Epithelial cell of proximal tubule (primary cell): ENCODE data around the gene AHI1. TPM values are rescaled to one million over a fixed set of nuclear protein-coding genes. Genes with fewer than 3 reads are reported as not detected.

Source experiments
- DNase-seq: peaks from one replicate; pipeline ENCODE4 v3.0.0-alpha.2; 2011; ENCODE audit warnings: low read depth
- H3K4me3 ChIP-seq: 2 replicates; pipeline ENCODE4 v1.5.1; 2011; ENCODE audit warnings: low read depth, mild to moderate bottlenecking, low read length
- total RNA-seq: library from RNA; depleted of rRNA; stranded (reverse); fragments of >200 nt; gene quantifications from 2 replicates; pipeline ENCODE4 v1.2.3, GENCODE V29; 2015
- TF ChIP-seq, protein P1 (sequence below): conservative IDR thresholded peaks from 2 replicates; pipeline ENCODE4 v1.5.1; 2012; ENCODE audit warnings: low read depth, mild to moderate bottlenecking, low read length

Gene AHI1
- total RNA-seq, 1 donor from 2014 or later = 7.5 TPM

DNA sequence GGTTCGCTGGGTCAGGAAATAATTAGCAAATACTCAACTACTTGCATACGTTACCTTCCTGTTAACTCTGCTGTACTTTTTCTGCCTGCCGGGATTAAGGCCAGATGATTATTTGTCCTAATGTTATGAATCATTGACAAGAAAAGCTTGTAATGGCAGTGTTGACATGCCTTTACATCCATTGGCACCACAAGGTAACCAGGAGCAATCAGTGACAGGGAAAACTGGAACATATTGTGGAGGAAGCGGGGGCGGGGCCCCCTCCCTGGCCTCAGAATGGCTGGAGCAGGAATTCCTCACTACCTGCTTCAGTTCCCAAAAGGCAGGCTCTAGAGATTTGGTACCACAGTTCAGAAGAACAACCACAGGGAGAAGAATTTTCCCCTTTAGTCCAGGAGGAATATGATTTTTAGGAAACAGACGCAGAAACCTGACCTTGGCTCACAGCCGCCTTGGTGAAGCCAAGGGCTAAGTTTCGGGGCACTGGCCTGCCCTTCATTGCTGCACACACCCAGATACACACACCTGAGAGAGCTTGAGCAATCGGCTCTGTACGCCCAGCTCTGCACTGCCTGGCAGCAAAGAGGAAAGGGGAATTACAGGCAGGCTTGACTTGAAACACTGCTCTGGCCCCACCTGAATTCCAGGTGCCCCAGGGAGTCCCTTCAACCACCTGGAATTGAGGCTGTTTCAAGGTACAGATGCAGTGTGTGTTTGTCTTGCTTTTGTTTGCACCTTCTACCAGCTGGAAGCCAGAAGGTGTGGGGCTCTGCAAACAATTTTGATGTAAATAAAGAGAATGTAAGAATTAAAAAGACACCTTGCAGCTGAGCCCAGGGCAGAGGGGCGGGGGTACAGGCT lies 226.6 kb downstream of the AHI1 start:
- TF ChIP-seq, protein P1, sequence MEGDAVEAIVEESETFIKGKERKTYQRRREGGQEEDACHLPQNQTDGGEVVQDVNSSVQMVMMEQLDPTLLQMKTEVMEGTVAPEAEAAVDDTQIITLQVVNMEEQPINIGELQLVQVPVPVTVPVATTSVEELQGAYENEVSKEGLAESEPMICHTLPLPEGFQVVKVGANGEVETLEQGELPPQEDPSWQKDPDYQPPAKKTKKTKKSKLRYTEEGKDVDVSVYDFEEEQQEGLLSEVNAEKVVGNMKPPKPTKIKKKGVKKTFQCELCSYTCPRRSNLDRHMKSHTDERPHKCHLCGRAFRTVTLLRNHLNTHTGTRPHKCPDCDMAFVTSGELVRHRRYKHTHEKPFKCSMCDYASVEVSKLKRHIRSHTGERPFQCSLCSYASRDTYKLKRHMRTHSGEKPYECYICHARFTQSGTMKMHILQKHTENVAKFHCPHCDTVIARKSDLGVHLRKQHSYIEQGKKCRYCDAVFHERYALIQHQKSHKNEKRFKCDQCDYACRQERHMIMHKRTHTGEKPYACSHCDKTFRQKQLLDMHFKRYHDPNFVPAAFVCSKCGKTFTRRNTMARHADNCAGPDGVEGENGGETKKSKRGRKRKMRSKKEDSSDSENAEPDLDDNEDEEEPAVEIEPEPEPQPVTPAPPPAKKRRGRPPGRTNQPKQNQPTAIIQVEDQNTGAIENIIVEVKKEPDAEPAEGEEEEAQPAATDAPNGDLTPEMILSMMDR = no peak

DNA sequence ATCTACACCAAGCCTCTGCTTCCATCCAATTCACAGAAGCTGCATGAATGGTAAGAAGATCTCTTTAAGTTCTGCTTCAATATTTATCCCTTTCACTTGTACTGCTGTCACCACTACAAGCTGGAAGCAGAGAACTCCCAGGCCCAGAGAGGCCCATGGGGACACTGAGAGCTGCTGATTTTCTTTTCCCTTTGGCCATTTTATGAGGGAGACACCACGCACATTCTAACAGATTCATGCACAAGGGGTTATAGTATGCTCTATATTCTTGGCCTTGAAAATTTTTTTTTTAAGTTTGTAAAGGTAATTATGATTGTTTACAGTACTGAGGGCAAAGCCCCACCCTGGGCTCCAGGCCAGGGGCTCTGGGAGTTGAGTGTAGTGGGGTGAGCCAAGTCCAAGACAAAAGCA lies 228.1 kb downstream of the AHI1 start:
- no peak overlapping the region for H3K4me3 ChIP-seq
- TF ChIP-seq, protein P1 = no peak
- no peak for DNase-seq

More for the DNA sequence above, 226.6 kb downstream of the AHI1 start:
- peak; percentile 20 for DNase-seq
- H3K4me3 ChIP-seq = no peak overlapping the region

DNA sequence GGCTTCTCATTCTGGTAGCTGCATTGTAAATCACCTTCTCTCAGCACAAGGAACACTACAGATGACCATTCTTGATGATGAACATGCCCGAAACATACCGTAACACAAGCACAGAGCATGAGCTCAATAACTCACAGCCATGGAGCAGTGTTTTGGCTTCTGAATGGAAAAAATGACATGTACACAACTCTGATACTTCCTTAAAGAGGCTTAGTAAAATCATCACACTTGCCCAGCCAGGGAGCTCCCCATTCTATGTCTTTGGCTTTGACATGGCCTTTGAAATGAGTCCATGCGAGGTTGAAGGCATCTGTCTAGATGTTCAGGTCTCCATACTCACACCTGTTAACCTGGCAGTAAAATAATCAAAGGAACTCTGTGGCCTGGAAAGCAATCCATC lies 228.8 kb downstream of the AHI1 start:
- DNase-seq = no peak
- H3K4me3 ChIP-seq = no peak overlapping the region
- TF ChIP-seq, protein P1 = no peak

DNA sequence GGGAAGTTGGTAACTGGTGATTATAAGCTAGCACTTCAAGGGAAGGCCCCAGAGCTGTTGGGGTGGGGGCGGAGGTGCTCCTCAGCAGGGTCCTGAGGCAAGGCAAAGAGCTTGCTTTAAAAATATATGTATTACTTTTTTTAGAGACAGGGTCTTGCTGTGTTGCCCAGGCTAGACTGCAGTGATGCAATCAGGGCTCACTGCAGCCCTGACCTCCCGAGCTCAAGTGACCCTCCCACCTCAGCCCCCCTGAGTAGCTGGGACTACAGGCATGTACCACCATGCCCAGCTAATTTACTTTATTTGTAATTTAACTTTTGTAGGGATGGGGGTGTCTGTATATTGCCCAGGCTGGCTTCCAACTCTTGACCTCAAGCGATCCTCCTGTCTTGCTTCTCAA lies 229.3 kb downstream of the AHI1 start:
- DNase-seq = no peak
- no peak overlapping the region for H3K4me3 ChIP-seq
- TF ChIP-seq, protein P1 = no peak

DNA sequence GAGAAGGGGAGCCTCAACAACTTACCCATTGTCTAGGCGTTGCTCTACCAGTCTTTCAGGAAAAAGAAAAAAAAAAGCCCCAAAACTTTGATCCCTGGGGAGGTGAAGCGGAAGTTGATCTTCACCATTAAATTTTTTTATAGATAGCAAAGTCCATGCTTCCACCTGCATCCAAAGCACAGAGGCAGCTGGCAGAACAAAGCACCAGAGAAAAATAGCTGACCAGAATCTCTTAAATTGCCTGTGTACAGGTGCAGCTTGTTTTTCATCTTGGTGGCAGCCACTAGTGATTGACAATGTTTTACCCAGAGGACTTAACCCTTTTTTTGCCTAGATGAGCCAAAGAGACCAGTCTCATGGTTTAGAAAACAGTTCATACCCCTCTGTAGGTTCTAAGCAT lies 230.5 kb downstream of the AHI1 start:
- no peak for DNase-seq
- TF ChIP-seq, protein P1 = no peak

DNA sequence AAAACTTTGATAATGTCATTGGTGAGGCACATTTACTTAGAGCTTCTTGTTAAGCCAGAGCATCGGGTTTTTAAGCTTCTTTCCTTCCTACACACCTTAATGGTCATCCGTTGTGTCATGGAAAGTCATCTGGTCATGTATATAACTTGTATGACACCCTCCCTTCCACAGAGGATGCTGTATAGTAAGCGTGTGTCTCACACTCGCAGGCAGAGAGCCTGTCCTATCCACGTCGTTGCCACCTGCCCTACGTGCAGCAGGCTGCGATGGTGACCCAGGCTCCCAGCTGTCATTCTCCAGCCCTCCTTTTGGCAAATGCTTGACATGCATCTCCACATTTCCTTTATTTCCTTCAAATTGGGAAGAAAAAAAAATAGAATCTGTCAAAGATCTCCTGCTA lies 230.9 kb downstream of the AHI1 start:
- H3K4me3 ChIP-seq = no peak overlapping the region
- DNase-seq = no peak
- TF ChIP-seq, protein P1 = no peak

More for the DNA sequence above, 230.5 kb downstream of the AHI1 start:
- H3K4me3 ChIP-seq = no peak overlapping the region

DNA sequence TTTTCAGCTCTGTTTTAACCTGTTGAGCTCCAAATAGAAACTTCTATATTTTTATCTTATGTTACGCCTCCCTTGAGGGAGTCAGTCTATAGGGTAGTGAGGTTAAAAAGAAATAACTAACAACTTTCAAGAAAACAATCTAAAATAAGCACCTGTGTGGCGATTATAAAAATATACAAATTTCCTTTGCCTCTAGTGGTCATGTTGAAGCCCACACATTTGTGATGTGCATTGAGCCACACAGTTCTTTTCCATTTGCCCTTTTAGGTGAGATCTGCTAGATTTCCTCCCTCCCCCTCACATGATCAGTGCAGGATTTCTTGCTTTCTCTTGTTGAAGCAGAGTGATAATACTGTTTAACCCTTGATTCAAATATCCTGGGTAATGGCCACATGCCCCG lies 232.3 kb downstream of the AHI1 start:
- no peak overlapping the region for H3K4me3 ChIP-seq
- no peak for DNase-seq
- TF ChIP-seq, protein P1 = no peak
